SU-DHL-6 (cell line): ENCODE measurements around the gene APOBEC3B.
"Not testable (repeated sequence)": the region's sequence is repeated elsewhere in the genome, so short reads cannot be mapped to it uniquely, and the experiment has no call there.

Experiments used
- CTCF ChIP-seq: fragments of 200-600 bp; sonication (generic); IDR thresholded peaks from one replicate; pipeline ENCODE4 v1.5.1; 2017; ENCODE audit warnings: antibody characterized with exemption, mild to moderate bottlenecking, low read length, moderate library complexity; ENCODE audit not compliant: insufficient read depth, poor library complexity, severe bottlenecking
- EZH2phosphoT487 ChIP-seq: fragments of 200-600 bp; sonication (generic), shearing (Covaris generic); conservative IDR thresholded peaks from 2 replicates; pipeline ENCODE4 v1.6.1; 2018; ENCODE audit warnings: mild to moderate bottlenecking, antibody characterized with exemption, low read length, moderate library complexity, mixed read lengths

- TF ChIP-seq CTCF, EZH2phosphoT487: not testable (repeated sequence)
Measured at GRCh38 chr22:38980587-38980986, 1.6 kb upstream of the APOBEC3B start.
